Measurements from ENCODE around the gene SYPL2. TPM values are rescaled to one million over a fixed set of nuclear protein-coding genes. Genes with fewer than 3 reads are reported as not detected.

SYPL2 gene
- total RNA-seq, 5 donors from 2014 or later (not counting 1 experiment from before 2014, with no cell fraction given), result 0.09 to 0.13 (median 0.11) TPM; not detected in 1

- H3K4me3 ChIP-seq (ENCODE audit: control insufficient read depth in 1 of 2, extremely low read depth in 1 of 2, low read length in 1 of 2), result peak overlapping the region; percentile 79 to 80
- CTCF ChIA-PET, result interaction anchor here (0.6 to 2.5 kb wide), 10 partner anchors 9 to 500 kb away, joined by 3 to 7 read pairs (median 4); partner anchors contain the start of genes AHCYL1 (in 1 of the 2) and CYB561D1 (in 1 of the 2)
- no peak for ATAC-seq (replicated peaks in 1 of 4)
These were observed 18.7 kb downstream of the SYPL2 start for GRCh38 chr1:109485001-109485400.

GRCh38 chr1:109487261-109487660 is 20.9 kb downstream of the SYPL2 start:
- Histone ChIP-seq H3K27me3 (replicated peaks in 1 of 2; ENCODE audit: control insufficient read depth in 2 of 2, extremely low read depth in 1 of 2, insufficient read depth in 2 of 2, low read length in 1 of 2) (no peaks in the 10 kb centered on the region), H3K36me3 (ENCODE audit: control insufficient read depth in 2 of 2, extremely low read depth in 1 of 2, insufficient read depth in 1 of 2, low read length in 1 of 2) (peaks cover 11 to 34% of the 10 kb centered on the region in 2 donors), H3K9me3 (no peaks in the 10 kb centered on the region), H3K4me1 (ENCODE audit: control insufficient read depth in 1 of 2, extremely low read depth in 1 of 2, insufficient read depth in 2 of 2, low read length in 2 of 2) (peaks cover 12 to 34% of the 10 kb centered on the region in 2 experiments), H3K27ac (ENCODE audit: low read length) (no peak overlapping the region), H3K4me3 (ENCODE audit: control insufficient read depth in 1 of 2, extremely low read depth in 1 of 2, low read length in 1 of 2) (no peak overlapping the region)
- Mint-ChIP-seq H3K36me3 (peaks cover 23% of the 10 kb centered on the region), H3K27ac (no peak overlapping the region), H3K4me1 (peaks cover 36 to 41% (median 39%) of the 10 kb centered on the region in 3 donors), H3K4me3 (no peak overlapping the region), H3K9me3 (no peaks in the 10 kb centered on the region), H3K27me3 (no peaks in the 10 kb centered on the region)
- POLR2A ChIA-PET, result interaction anchor here (0.6 kb wide), 2 partner anchors 41 to 450 kb away, joined by 3 to 4 read pairs; no protein-coding TSS in a partner anchor
- 83% methylated on average over 1 of the region's 5 CpGs for WGBS (ENCODE audit: insufficient coverage)
- ATAC-seq (replicated peaks in 1 of 4) (no peak), DNase-seq (no peak)
- CTCF ChIA-PET, result interaction anchor here (1.9 to 15.4 kb wide), 3 partner anchors 45 to 46 kb away, joined by 5 to 294 read pairs (median 9); no protein-coding TSS in a partner anchor

More at GRCh38 chr1:109485001-109485400, 18.7 kb downstream of the SYPL2 start:
- Mint-ChIP-seq H3K27me3 (peaks cover 0 to 5% of the 10 kb centered on the region in 2 donors), H3K4me1 (peaks cover 30 to 36% (median 35%) of the 10 kb centered on the region in 3 donors), H3K27ac (peak overlapping the region in 1 of 2 donors; percentile 81), H3K9me3 (no peaks in the 10 kb centered on the region), H3K36me3 (peaks cover 20% of the 10 kb centered on the region), H3K4me3 (peak overlapping the region; percentile 86 to 96 (median 92))
- POLR2A ChIA-PET, result interaction anchor here in 1 of 2 donors (0.7 kb wide), 1 partner anchor 60 kb away, joined by 3 read pairs; no protein-coding TSS in a partner anchor
- H3K27me3 ChIP-seq (replicated peaks in 1 of 2; ENCODE audit: control insufficient read depth in 2 of 2, extremely low read depth in 1 of 2, insufficient read depth in 2 of 2, low read length in 1 of 2), result no peaks in the 10 kb centered on the region
- H3K4me1 ChIP-seq (ENCODE audit: control insufficient read depth in 1 of 2, extremely low read depth in 1 of 2, insufficient read depth in 2 of 2, low read length in 2 of 2), result peaks cover 12 to 23% of the 10 kb centered on the region in 2 experiments
- H3K27ac ChIP-seq (ENCODE audit: low read length), result no peak overlapping the region
- H3K36me3 ChIP-seq (ENCODE audit: control insufficient read depth in 2 of 2, extremely low read depth in 1 of 2, insufficient read depth in 1 of 2, low read length in 1 of 2), result peaks cover 7 to 33% of the 10 kb centered on the region in 2 donors
- DNase-seq, result no peak
- H3K9me3 ChIP-seq, result no peaks in the 10 kb centered on the region
- WGBS (ENCODE audit: insufficient coverage), result no CpG with 5 or more reads among the region's 3 CpGs

- peaks cover 27 to 34% (median 33%) of the 10 kb centered on the region in 3 donors for H3K4me1 Mint-ChIP-seq
- H3K9me3 ChIP-seq, result no peaks in the 10 kb centered on the region
- H3K27me3 Mint-ChIP-seq, result no peaks in the 10 kb centered on the region
- H3K27me3 ChIP-seq (replicated peaks in 1 of 2; ENCODE audit: control insufficient read depth in 2 of 2, extremely low read depth in 1 of 2, insufficient read depth in 2 of 2, low read length in 1 of 2), result no peaks in the 10 kb centered on the region
- no peaks in the 10 kb centered on the region for H3K9me3 Mint-ChIP-seq
- no peak overlapping the region for H3K4me3 Mint-ChIP-seq
- no peak overlapping the region for H3K4me3 ChIP-seq (ENCODE audit: control insufficient read depth in 1 of 2, extremely low read depth in 1 of 2, low read length in 1 of 2)
- peak overlapping the region in 1 of 2 donors; percentile 22 for H3K27ac Mint-ChIP-seq
- H3K36me3 ChIP-seq (ENCODE audit: control insufficient read depth in 2 of 2, extremely low read depth in 1 of 2, insufficient read depth in 1 of 2, low read length in 1 of 2), result peaks cover 11 to 34% of the 10 kb centered on the region in 2 donors
- CTCF ChIA-PET, result interaction anchor here (0.8 to 15.4 kb wide), 3 partner anchors 9 to 45 kb away, joined by 3 to 294 read pairs (median 9); no protein-coding TSS in a partner anchor
- POLR2A ChIA-PET, result interaction anchor here in 1 of 2 donors (0.6 kb wide), 1 partner anchor 40 kb away, joined by 3 read pairs; no protein-coding TSS in a partner anchor
- H3K27ac ChIP-seq (ENCODE audit: low read length), result no peak overlapping the region
- WGBS (ENCODE audit: insufficient coverage), result 100% methylated on average over 1 of the region's 5 CpGs
- H3K36me3 Mint-ChIP-seq, result peaks cover 23% of the 10 kb centered on the region
- DNase-seq (no peak), ATAC-seq (replicated peaks in 1 of 4) (no peak)
- H3K4me1 ChIP-seq (ENCODE audit: control insufficient read depth in 1 of 2, extremely low read depth in 1 of 2, insufficient read depth in 2 of 2, low read length in 2 of 2), result peaks cover 8 to 30% of the 10 kb centered on the region in 2 experiments
These were observed 21.9 kb downstream of the SYPL2 start for GRCh38 chr1:109488201-109488600.

GRCh38 chr1:109488696-109489095 is 22.4 kb downstream of the SYPL2 start:
- Histone ChIP-seq H3K27ac (ENCODE audit: low read length) (no peak overlapping the region), H3K4me1 (ENCODE audit: control insufficient read depth in 1 of 2, extremely low read depth in 1 of 2, insufficient read depth in 2 of 2, low read length in 2 of 2) (peaks cover 8 to 32% of the 10 kb centered on the region in 2 experiments), H3K36me3 (ENCODE audit: control insufficient read depth in 2 of 2, extremely low read depth in 1 of 2, insufficient read depth in 1 of 2, low read length in 1 of 2) (peaks cover 11 to 34% of the 10 kb centered on the region in 2 donors), H3K27me3 (replicated peaks in 1 of 2; ENCODE audit: control insufficient read depth in 2 of 2, extremely low read depth in 1 of 2, insufficient read depth in 2 of 2, low read length in 1 of 2) (no peaks in the 10 kb centered on the region), H3K9me3 (no peaks in the 10 kb centered on the region), H3K4me3 (ENCODE audit: control insufficient read depth in 1 of 2, extremely low read depth in 1 of 2, low read length in 1 of 2) (no peak overlapping the region)
- DNase-seq (no peak), ATAC-seq (replicated peaks in 1 of 4) (no peak)
- Mint-ChIP-seq H3K4me1 (peaks cover 23 to 34% (median 34%) of the 10 kb centered on the region in 3 donors), H3K36me3 (peaks cover 23% of the 10 kb centered on the region), H3K4me3 (no peak overlapping the region), H3K27me3 (no peaks in the 10 kb centered on the region), H3K9me3 (no peaks in the 10 kb centered on the region), H3K27ac (no peak overlapping the region)
- WGBS (ENCODE audit: insufficient coverage), result 93% methylated on average over 9 of the region's 12 CpGs
- ChIA-PET CTCF (interaction anchor here (0.8 to 15.4 kb wide), 3 partner anchors 9 to 44 kb away, joined by 3 to 294 read pairs (median 9); no protein-coding TSS in a partner anchor), POLR2A (no interaction called here)

- Histone ChIP-seq H3K27ac (ENCODE audit: low read length) (no peak overlapping the region), H3K36me3 (ENCODE audit: control insufficient read depth in 2 of 2, extremely low read depth in 1 of 2, insufficient read depth in 1 of 2, low read length in 1 of 2) (peaks cover 11 to 37% of the 10 kb centered on the region in 2 donors), H3K9me3 (no peaks in the 10 kb centered on the region), H3K4me1 (ENCODE audit: control insufficient read depth in 1 of 2, extremely low read depth in 1 of 2, insufficient read depth in 2 of 2, low read length in 2 of 2) (peaks cover 8 to 32% of the 10 kb centered on the region in 2 experiments), H3K4me3 (ENCODE audit: control insufficient read depth in 1 of 2, extremely low read depth in 1 of 2, low read length in 1 of 2) (no peak overlapping the region), H3K27me3 (replicated peaks in 1 of 2; ENCODE audit: control insufficient read depth in 2 of 2, extremely low read depth in 1 of 2, insufficient read depth in 2 of 2, low read length in 1 of 2) (no peaks in the 10 kb centered on the region)
- WGBS (ENCODE audit: insufficient coverage), result 95% methylated on average over 6 of the region's 11 CpGs
- Mint-ChIP-seq H3K4me1 (peaks cover 19 to 34% (median 33%) of the 10 kb centered on the region in 3 donors), H3K9me3 (no peaks in the 10 kb centered on the region), H3K4me3 (no peak overlapping the region), H3K27ac (no peak overlapping the region), H3K27me3 (no peaks in the 10 kb centered on the region), H3K36me3 (peaks cover 23% of the 10 kb centered on the region)
- peak in 2 of 4 experiments; percentile 25 to 28 for ATAC-seq (replicated peaks in 1 of 4)
- peak; percentile 30 to 81 (median 66) for DNase-seq
- ChIA-PET CTCF (interaction anchor here (0.6 to 17.4 kb wide), 17 partner anchors 10 to 134 kb away, joined by 3 to 375 read pairs (median 4); partner anchors contain the start of genes GNAI3 (in 1 of the 2) and PSMA5 (in 1 of the 2)), POLR2A (interaction anchor here in 1 of 2 donors (1.0 kb wide), 1 partner anchor 42 kb away, joined by 3 read pairs; no protein-coding TSS in a partner anchor)
These were observed 23.9 kb downstream of the SYPL2 start for GRCh38 chr1:109490029-109490933.

GRCh38 chr1:109490934-109491302 is 24.6 kb downstream of the SYPL2 start:
- Mint-ChIP-seq H3K4me1 (peaks cover 22 to 37% (median 36%) of the 10 kb centered on the region in 3 donors), H3K27me3 (no peaks in the 10 kb centered on the region), H3K9me3 (no peaks in the 10 kb centered on the region), H3K36me3 (peaks cover 24% of the 10 kb centered on the region), H3K4me3 (no peak overlapping the region), H3K27ac (no peak overlapping the region)
- Histone ChIP-seq H3K27me3 (replicated peaks in 1 of 2; ENCODE audit: control insufficient read depth in 2 of 2, extremely low read depth in 1 of 2, insufficient read depth in 2 of 2, low read length in 1 of 2) (no peaks in the 10 kb centered on the region), H3K4me1 (ENCODE audit: control insufficient read depth in 1 of 2, extremely low read depth in 1 of 2, insufficient read depth in 2 of 2, low read length in 2 of 2) (peaks cover 9 to 38% of the 10 kb centered on the region in 2 experiments), H3K27ac (ENCODE audit: low read length) (no peak overlapping the region), H3K9me3 (no peaks in the 10 kb centered on the region), H3K4me3 (ENCODE audit: control insufficient read depth in 1 of 2, extremely low read depth in 1 of 2, low read length in 1 of 2) (no peak overlapping the region), H3K36me3 (ENCODE audit: control insufficient read depth in 2 of 2, extremely low read depth in 1 of 2, insufficient read depth in 1 of 2, low read length in 1 of 2) (peaks cover 11 to 43% of the 10 kb centered on the region in 2 donors)
- ChIA-PET POLR2A (interaction anchor here in 1 of 2 donors (0.6 kb wide), 1 partner anchor 43 kb away, joined by 3 read pairs; no protein-coding TSS in a partner anchor), CTCF (interaction anchor here (0.6 to 17.4 kb wide), 15 partner anchors 9 to 133 kb away, joined by 3 to 375 read pairs (median 4); partner anchors contain the start of gene PSMA5 (in 1 of the 2))
- ATAC-seq (replicated peaks in 1 of 4) (no peak), DNase-seq (no peak)
- 89% methylated on average over 7 of the region's 11 CpGs for WGBS (ENCODE audit: insufficient coverage)

Measured in T-cell (primary cell).